ENCODE data around the gene NDUFB10. TPM values are rescaled to one million over a fixed set of nuclear protein-coding genes. Genes with fewer than 3 reads are reported as not detected.
"Not testable (repeated sequence)": the region's sequence is repeated elsewhere in the genome, so short reads cannot be mapped to it uniquely, and the experiment has no call there.

The NDUFB10 gene
- total RNA-seq, 3 donors from 2014 or later = 204 to 212 (median 210) TPM

DNA sequence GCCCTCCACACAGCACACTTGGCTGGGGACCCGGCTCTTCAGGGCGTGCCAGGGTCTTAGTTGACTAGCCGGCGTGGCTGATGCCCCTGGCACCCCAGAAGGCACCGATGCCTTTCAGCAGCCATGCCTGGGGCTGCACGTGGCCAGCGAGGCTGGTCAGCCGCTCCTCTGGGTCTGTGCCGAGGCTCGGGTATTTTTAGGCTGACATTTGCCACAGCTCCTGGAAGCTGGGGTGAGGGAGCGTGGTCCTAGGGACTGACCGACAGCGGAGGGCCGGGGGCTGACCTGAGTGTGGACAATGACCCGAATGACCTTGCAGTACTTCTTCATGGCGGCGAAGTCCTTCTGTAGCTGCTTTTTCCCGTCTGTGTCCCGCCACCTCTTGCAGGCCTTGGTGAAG, 8.8 kb upstream of the NDUFB10 start:
- H3K4me1 ChIP-seq (ENCODE audit: low read depth) = no peaks in the 10 kb centered on the region
- no peak for DNase-seq
- H3K36me3 ChIP-seq (ENCODE audit: low read depth) = no peaks in the 10 kb centered on the region
- no peak for ATAC-seq
- intact Hi-C loops (cut with DNase I, micrococcal nuclease) = no loop called here
- H3K9me3 ChIP-seq = no peaks in the 10 kb centered on the region
- no peak overlapping the region for H3K4me3 ChIP-seq
- TF ChIP-seq, protein P1, sequence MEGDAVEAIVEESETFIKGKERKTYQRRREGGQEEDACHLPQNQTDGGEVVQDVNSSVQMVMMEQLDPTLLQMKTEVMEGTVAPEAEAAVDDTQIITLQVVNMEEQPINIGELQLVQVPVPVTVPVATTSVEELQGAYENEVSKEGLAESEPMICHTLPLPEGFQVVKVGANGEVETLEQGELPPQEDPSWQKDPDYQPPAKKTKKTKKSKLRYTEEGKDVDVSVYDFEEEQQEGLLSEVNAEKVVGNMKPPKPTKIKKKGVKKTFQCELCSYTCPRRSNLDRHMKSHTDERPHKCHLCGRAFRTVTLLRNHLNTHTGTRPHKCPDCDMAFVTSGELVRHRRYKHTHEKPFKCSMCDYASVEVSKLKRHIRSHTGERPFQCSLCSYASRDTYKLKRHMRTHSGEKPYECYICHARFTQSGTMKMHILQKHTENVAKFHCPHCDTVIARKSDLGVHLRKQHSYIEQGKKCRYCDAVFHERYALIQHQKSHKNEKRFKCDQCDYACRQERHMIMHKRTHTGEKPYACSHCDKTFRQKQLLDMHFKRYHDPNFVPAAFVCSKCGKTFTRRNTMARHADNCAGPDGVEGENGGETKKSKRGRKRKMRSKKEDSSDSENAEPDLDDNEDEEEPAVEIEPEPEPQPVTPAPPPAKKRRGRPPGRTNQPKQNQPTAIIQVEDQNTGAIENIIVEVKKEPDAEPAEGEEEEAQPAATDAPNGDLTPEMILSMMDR (IDR thresholded peaks at IDR 0.05) = no peak

DNA sequence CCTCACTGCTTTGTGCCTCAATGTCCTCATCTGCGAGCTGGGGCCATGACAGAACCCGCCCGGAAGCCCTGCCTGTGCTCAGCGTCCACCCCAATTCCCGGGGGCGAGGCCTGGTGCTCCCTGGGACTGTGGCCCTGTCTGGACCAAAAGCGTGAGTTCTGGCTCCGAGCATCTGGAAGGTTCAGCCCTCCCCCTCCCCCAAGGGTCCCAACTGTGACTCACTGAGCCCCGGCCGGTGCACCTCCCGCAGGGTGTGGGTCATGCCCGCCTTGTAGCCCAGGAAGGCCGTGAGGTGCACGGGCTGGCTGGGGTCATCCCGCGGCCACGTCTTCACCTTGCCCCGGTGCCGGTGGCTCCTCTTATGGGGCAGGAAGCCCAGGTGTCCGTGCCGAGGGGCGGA, 5.6 kb upstream of the NDUFB10 start:
- H3K4me1 ChIP-seq (ENCODE audit: low read depth) = peaks cover 1% of the 10 kb centered on the region
- H3K36me3 ChIP-seq (ENCODE audit: low read depth) = no peaks in the 10 kb centered on the region
- intact Hi-C loops (cut with DNase I, micrococcal nuclease) = no loop called here
- no peak overlapping the region for H3K4me3 ChIP-seq
- TF ChIP-seq, protein P1 (IDR thresholded peaks at IDR 0.05) = no peak
- ATAC-seq (no peak), DNase-seq (peak in 1 of 3 donors; percentile 50)
- no peaks in the 10 kb centered on the region for H3K9me3 ChIP-seq

DNA sequence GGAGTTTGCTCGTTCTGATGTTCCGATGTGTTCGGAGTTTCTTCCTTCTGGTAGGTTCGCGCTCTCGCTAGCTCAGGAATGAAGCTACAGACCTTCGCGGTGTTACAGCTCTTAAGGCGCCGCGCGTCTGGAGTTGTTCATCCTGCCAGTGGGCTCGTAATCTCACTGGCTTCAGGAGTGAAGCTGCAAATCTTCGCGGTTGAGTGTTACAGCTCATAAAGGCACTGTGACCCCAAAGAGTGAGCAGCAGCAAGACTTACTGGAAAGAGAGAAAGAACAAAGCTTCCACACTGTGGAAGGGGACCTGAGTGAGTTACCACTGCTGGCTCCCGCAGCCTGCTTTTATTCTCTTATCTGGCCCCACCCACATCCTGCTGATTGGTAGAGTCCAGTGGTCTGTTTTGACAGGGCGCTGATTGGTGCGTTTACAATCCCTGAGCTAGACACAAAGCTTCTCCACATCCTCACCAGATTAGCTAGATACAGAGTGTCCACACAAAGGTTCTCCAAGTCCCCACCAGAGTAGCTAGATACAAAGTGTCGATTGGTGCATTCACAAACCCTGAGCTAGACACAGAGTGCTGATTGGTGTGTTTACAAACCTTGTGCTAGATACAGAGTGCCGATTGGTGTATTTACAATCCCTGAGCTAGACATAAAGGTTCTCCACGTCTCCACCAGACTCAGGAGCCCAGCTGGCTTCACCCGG, 1.8 kb upstream of the NDUFB10 start:
- H3K4me3 ChIP-seq; DNase-seq; H3K36me3 ChIP-seq (ENCODE audit: low read depth); H3K9me3 ChIP-seq; ATAC-seq; intact Hi-C loops (cut with DNase I, micrococcal nuclease): not testable (repeated sequence)
- peaks cover 15% of the 10 kb centered on the region for H3K4me1 ChIP-seq (ENCODE audit: low read depth)

DNA sequence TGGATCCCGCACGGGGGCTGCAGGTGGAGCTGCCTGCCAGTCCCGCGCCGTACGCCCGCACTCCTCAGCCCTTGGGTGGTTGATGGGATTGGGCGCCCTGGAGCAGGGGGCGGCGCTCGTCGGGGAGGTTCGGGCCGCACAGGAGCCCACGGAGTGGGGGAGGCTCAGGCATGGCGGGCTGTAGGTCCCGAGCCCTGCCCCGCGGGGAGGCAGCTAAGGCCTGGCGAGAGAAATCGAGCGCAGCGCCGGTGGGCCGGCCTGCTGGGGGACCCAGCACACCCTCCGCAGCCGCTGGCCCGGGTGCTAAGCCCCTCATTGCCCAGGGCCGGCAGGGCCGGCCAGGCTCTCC, 1.2 kb upstream of the NDUFB10 start:
- intact Hi-C loops (cut with DNase I, micrococcal nuclease); ATAC-seq: not testable (repeated sequence)
- H3K4me1 ChIP-seq (ENCODE audit: low read depth) = peaks cover 15% of the 10 kb centered on the region

DNA sequence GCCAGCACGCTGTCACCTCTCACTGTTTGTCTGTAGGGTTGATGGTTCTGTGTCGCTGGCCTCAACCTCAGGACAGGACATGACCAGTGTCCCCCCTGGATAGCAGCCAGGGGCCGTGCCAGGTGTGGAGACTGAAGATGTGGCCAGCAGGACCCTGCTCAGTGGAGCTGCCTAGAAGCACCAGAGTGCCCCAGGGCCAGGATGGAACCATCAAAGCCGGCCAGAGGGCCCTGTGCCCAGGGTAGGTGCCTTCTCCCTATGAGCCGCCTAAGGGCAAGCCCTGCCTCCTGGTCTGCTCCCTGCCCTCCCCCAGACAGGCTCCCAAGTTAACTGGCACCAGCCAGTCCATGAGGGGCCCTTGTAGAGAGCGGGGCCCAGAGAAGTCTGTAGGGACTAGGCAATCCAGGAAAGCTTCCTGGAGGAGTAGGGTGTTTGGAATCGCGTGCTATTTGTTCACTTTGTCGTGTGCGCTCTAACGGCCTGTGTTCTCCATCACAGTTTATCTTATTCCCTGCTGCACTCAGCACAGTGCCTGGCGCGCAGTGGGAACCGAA, 546 bp upstream of the NDUFB10 start:
- TF ChIP-seq, protein P1 (IDR thresholded peaks at IDR 0.05) = no peak
- DNase-seq = peak; percentile 44 to 69 (median 54)
- ATAC-seq = peak; percentile 1

More for the DNA sequence above, 1.2 kb upstream of the NDUFB10 start:
- not testable (repeated sequence) for H3K4me3 ChIP-seq; H3K9me3 ChIP-seq; H3K36me3 ChIP-seq (ENCODE audit: low read depth)
- peak in 1 of 3 donors; percentile 60 for DNase-seq

DNA sequence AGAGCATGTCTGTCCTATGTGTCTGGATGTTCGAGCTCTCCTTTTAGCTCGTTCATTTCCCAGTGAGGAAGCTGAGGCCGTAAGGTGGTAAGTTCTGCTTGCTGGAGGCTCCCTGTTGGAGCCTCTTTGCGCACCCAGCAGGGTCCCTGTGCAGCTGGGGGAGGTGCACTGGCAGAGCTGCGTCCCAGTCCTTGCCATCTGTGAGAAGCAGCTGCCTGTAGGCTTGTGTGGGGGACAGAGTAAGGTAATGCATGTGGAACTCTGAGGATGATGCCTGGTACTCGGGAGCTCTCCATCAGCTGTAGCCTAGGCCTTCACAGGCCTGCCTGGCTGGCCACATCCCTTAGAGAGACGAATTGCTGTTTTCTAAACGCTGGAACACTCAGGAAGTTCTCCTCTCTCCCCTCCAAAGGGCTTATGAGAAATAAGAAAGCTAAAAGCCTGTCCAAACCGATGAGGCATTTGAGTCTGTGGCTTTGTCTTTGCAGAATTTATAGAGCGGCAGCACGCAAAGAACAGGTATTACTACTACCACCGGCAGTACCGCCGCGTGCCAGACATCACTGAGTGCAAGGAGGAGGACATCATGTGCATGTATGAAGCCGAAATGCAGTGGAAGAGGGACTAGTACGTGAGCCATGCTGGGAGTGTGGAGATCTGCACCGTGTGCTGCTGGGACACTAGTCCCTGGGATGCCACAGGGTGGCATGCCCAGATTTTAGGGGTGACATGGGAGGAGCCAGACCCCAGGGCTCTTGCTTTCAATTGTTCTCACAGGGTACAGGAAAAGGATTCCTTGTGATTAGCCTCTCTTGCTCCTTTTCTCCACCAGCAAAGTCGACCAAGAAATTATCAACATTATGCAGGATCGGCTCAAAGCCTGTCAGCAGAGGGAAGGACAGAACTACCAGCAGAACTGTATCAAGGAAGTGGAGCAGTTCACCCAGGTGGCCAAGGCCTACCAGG, 1.6 kb downstream of the NDUFB10 start:
- peak in 2 of 3 donors; percentile 35 to 50 for DNase-seq
- peaks cover 27% of the 10 kb centered on the region for H3K4me1 ChIP-seq (ENCODE audit: low read depth)
- intact Hi-C loops (cut with DNase I, micrococcal nuclease) = no loop called here
- TF ChIP-seq, protein P1 (IDR thresholded peaks at IDR 0.05) = no peak
- no peaks in the 10 kb centered on the region for H3K9me3 ChIP-seq
- H3K4me3 ChIP-seq = no peak overlapping the region
- H3K36me3 ChIP-seq (ENCODE audit: low read depth) = peaks cover 2% of the 10 kb centered on the region
- no peak for ATAC-seq

More for the DNA sequence above, 546 bp upstream of the NDUFB10 start:
- no peaks in the 10 kb centered on the region for H3K9me3 ChIP-seq
- intact Hi-C loops (cut with DNase I, micrococcal nuclease) = no loop called here
- no peak overlapping the region for H3K4me3 ChIP-seq
- H3K4me1 ChIP-seq (ENCODE audit: low read depth) = peaks cover 20% of the 10 kb centered on the region
- peaks cover 2% of the 10 kb centered on the region for H3K36me3 ChIP-seq (ENCODE audit: low read depth)
